HG02938 (cell line): ENCODE measurements around the gene PPP2R2C.

Experiments used
- ATAC-seq: cut with Tn5 transposase; IDR thresholded peaks from one replicate; pipeline ENCODE4 v1.9.1; 2021; ENCODE audit warnings: mild to moderate bottlenecking, moderate library complexity; ENCODE audit not compliant: unreplicated experiment

PPP2R2C gene

DNA sequence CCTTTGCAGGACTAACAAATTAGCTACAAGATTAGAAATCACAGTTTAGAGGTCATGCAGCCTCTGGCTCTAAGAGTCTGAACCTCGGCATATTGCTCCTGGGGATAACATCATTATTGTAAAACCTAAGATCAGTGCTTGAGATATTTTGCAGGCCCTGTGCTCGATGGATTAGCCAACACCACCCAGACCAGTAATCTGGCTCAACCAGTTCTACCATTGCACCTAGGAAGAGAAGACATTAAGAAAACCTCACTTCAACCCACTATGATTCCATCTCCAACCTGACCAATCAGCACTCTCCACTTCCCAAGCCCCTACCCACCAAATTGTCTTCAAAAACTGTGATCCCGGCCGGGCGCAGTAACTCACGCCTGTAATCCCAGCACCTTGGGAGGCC is 159.2 kb downstream of the PPP2R2C start:
- ATAC-seq: no peak

DNA sequence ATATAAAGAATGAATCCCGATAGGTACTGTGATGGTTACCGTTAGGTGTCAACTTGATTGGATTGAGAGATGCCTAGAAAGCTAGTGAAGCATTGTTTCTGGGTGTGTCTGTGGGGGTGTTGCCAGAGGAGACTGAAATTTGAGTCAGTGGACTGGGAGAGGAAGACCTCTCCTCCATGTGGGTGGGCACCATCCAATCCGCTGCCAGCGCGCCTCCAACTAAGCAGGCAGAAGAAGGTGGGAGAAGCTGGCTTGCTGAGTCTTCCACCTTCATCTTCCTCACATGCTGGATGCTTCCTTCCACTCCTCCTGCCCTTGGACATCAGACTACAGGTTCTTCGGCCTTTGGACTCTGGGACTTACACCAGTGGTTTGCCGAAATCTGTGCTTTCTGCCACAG is 162.6 kb downstream of the PPP2R2C start:
- no peak for ATAC-seq

DNA sequence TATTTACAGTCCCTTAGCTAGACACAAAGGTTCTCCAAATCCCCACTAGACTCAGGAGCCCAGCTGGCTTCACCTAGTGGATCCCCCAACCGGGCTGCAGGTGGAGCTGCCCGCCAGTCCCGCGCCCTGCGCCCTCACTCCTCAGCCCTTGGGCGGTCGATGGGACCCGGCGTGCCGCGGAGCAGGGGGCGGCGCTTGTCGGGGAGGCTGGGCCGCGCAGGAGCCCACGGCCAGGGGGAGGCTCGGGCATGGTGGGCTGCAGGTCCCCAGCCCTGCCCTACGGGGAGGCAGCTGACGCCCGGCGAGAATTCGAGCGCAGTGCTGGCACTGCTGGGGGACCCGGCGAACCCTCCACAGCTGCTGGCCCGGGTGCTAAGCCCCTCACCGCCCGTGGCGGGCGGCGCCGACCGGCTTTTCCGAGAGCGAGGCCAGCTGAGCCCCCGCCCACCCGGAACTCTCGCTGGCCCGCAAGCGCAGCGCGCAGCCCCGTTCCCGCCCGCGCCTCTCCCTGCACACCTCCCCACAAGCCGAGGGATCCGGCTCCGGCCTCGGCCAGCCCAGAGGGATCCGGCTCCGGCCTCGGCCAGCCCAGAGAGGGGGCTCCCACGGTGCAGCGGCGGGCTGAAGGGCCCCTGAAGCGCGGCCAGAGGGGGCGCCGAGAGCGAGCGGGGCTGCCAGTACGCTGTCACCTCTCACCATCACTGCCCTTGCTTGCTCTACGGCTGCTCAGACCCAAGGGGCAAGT is 163.3 kb downstream of the PPP2R2C start:
- no peak for ATAC-seq

DNA sequence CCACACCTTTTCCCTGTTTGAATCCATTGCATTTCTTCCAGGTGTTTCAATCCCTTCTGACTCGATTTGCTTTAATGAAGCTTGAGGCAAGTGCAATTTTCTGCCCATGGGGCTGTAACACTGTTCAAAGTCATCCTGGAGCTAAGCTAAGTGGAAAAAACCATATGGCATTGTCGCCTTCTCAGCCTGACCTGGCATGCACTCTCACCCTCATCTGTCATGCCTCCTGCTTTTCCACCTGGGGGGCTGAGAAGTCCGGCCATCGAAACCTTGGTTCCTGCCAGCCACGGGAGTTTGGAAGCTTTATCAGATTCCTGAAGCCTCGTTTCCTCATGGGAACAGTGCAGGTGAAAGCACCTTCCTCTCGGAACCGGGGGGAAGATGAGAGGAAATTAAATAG is 164.5 kb downstream of the PPP2R2C start:
- ATAC-seq: no peak

DNA sequence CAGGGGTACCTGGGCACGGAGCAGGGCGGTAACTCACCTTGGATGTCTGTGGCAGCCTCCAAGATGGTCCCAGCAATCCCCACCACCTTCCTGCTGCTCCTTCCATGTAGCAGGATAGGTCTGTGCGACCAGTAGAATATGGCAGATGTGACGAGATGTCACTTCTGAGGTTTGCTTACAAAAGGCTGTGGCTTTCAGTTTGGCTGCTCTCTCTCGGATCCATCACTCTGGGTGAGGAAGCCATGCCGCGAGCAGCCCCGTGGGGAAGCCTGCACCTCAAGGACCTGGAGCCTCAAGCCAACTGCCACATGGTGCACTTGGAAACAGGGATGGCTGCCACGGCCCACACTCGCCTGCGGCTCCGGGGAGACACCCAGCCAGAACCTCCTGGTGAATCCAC is 165.2 kb downstream of the PPP2R2C start:
- no peak for ATAC-seq

DNA sequence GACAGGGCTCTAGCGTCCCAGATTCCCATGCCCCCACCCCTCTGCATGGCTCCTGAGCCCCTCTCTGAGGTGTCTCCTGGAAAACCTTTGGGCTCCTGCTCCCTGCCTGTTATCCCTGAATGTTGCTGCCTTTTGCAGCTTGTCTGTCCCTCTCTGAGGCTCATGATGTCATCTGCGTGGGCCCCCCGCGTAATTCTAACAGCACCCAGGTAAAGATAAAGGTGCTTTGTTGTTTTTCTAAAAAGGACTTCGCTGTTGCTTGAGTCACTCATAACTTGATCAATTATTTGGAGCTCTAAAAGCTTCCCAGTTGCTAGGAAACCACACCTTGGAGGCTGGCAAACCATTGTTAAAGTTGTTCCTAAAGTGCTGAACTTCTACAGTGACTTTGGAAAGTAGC is 166.1 kb downstream of the PPP2R2C start:
- ATAC-seq: no peak

DNA sequence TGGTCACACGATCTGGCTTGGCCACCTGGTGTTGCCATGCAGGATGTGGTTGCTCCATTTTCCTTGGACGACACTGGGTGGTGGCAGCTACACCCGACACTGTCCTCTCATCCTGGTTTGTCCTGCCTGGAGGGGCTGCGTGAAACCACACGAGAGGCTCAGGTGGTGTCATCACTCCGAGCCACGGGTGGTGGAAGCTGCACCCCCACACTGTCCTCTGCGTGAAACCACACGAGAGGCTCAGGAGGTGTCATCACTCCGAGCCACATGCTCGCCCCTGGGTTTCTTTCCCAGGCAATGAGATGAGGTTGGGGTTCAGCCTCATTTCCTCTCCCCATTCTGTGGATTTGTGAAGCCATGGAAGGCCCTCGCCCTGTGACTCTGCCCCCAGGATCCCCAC is 168.5 kb downstream of the PPP2R2C start:
- no peak for ATAC-seq

DNA sequence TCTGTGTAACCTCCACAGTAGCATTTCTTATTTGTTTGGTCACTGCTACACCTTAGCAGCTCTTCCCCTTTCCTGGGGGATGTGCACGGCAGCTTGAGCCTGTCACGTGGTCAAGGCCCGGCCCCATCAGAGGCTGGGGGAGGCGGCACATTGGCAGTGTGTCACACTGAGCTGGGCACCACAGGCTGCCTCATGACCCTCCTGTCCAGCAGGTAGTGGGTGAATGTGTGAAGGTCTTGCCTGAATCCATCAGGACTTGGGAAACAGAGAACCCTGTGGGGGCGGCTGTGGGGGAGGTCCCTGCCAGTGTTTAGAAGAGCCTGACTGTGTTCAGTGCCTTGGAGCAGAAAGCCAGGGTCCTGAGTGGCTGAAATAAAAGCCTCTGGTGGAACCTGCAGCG is 169.5 kb downstream of the PPP2R2C start:
- no peak for ATAC-seq

DNA sequence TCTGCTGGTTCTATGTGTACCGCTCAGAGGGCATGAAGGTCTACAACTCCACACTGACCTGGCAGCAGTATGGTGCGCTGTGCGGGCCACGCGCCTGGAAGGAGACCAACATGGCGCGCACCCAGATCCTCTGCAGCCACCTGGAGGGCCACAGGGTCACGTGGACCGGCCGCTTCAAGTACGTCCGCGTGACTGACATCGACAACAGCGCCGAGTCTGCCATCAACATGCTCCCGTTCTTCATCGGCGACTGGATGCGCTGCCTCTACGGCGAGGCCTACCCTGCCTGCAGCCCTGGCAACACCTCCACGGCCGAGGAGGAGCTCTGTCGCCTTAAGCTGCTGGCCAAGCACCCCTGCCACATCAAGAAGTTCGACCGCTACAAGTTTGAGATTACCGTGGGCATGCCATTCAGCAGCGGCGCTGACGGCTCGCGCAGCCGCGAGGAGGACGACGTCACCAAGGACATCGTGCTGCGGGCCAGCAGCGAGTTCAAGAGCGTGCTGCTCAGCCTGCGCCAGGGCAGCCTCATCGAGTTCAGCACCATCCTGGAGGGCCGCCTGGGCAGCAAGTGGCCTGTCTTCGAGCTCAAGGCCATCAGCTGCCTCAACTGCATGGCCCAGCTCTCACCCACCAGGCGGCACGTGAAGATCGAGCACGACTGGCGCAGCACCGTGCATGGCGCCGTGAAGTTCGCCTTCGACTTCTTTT is 170.5 kb downstream of the PPP2R2C start:
- no peak for ATAC-seq

DNA sequence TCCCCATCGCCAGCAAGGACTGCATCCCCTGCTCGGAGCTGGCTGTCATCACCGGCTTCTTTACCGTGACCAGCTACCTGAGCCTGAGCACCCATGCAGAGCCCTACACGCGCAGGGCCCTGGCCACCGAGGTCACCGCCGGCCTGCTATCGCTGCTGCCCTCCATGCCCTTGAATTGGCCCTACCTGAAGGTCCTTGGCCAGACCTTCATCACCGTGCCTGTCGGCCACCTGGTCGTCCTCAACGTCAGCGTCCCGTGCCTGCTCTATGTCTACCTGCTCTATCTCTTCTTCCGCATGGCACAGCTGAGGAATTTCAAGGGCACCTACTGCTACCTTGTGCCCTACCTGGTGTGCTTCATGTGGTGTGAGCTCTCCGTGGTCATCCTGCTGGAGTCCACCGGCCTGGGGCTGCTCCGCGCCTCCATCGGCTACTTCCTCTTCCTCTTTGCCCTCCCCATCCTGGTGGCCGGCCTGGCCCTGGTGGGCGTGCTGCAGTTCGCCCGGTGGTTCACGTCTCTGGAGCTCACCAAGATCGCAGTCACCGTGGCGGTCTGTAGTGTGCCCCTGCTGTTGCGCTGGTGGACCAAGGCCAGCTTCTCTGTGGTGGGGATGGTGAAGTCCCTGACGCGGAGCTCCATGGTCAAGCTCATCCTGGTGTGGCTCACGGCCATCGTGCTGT is 171.2 kb downstream of the PPP2R2C start:
- ATAC-seq: no peak

DNA sequence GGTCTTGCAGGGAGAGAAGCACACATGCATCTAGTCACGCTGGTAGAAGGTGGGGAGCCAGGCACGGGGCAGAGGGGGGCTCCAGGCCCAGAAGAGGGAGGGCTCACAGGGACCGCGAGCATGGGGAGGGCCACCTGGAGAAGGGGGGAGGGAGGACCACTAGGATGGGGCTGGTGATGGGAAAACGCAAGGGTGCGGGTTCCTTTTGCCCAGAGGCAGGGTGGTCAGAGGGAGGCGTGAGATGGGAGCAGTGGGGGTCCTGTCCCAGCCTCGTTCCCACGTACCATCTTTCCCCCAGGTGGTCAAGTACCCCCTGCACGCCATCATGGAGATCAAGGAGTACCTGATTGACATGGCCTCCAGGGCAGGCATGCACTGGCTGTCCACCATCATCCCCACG is 172.1 kb downstream of the PPP2R2C start:
- no peak for ATAC-seq

DNA sequence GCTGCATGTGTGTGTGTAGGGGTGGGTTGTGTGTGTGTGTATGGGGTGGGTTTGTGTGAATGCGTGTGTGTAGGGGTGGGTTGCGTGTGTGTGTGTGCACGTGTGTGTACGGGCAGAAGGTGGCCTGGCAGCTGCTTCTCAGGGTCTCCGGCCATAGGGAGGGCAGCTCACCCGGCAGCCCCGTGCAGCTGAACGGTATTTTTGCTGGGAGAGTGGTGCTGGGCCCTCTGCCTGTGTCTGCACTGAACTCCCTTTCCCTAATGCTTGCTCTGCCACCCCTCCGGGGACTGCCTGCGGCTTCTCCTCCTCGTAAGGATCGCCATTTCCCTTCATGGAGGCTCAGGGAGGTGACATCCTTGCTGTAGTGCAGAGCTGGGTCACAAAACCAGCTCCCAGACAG is 172.5 kb downstream of the PPP2R2C start:
- no peak for ATAC-seq

DNA sequence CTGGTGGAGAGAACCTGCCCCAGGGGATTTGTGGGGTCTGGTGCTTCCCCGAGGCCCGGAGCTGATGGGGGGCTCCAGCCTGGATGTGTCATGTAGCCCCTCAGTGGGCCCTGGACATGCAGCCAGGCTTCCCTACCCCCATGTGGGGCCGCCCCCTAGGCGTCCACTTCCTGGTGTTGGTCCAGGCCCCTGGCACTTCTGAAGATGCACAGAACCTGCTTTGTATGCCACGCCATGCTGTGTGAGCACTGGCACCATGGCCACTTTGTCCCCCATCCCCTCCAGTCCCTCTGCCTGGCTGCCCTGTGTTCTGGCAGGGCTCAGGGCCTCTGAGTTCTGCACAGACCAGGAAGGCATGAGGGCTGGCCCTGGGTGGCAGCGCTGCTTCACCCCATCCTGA is 173.6 kb downstream of the PPP2R2C start:
- ATAC-seq: no peak

DNA sequence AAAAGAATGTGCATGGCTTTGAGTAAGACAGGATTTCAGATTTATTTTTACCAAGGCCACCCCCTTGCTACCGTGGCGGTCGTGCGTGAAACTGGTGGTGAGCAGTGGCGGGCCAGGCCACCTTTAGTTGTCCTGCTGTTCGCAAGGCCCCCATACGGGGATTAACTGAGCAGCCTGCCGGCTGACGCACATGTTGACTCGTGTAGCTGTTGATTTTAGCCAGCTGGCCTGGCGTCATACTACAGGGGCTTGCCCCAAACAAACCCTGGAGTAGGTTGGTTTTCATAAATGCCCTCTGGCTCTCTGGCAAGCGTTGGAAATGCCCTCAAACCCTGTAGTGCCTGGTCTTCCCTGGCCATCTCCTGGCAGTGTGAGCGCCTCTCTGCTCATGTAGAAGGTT is 174.4 kb downstream of the PPP2R2C start:
- no peak for ATAC-seq

DNA sequence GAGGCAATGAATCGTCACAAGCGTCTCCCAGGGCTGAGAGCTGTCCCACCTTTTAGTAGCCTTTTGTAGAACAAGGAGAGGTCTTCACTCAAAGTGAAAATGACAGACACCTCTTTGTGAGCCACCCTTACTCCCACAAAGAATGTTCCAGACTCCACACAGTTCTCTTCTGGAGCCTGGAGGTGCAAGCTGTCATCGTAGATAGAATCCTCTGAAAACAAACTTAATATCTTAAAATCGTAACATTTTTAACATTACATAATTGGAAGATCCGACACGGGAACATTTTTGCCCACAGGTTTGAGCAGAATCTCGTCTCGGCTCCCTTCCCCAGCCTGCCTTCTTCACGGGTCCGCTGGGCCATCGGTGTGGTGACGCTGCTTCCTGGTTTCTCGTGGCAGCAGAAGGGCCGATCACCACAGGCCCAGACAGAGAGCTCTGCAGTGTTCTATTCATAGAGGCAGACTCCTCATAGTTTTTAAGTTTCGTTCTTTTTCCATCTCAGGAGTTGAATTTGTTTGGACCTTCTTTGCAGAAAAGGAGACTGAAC is 175.1 kb downstream of the PPP2R2C start:
- no peak for ATAC-seq

DNA sequence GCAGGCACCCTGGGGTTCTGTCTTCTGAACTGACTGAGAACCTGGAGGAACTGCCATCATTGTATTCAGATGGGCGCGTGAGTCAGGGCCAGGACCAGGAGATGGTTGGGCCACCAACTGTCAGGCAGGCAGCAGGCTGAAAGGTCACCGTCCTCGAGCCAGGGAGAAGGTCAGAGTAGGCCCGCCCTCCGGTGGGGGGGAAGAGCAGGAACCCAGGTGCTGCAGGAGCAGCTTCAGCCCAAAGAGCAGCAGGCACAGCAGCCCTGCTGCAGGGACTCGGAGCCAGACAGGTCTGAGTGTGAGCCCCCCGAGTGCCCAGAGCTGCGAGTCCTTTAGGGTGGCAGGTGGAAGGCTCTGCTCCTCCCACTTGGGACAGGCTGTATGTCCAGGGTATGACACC is 176.4 kb downstream of the PPP2R2C start:
- no peak for ATAC-seq

DNA sequence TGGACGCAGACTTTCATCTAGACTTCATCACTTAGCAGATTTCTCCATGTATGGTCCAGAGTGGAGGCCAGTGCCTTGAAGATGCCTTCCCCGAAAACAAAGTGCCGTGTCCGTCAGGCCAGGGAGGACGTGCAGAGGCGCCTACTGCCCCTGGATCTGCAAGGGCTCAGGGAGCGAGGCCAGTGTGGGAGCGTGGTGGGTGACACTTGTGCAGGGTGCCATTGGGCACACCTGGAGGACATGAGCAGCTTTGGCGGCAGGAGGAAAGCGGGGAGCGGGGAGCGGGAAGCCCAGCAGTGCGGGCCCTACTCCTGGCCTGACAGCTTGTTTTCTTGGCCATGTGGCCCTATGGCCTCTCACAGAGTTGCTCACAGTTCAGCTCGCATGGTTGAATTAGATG is 176.9 kb downstream of the PPP2R2C start:
- no peak for ATAC-seq

DNA sequence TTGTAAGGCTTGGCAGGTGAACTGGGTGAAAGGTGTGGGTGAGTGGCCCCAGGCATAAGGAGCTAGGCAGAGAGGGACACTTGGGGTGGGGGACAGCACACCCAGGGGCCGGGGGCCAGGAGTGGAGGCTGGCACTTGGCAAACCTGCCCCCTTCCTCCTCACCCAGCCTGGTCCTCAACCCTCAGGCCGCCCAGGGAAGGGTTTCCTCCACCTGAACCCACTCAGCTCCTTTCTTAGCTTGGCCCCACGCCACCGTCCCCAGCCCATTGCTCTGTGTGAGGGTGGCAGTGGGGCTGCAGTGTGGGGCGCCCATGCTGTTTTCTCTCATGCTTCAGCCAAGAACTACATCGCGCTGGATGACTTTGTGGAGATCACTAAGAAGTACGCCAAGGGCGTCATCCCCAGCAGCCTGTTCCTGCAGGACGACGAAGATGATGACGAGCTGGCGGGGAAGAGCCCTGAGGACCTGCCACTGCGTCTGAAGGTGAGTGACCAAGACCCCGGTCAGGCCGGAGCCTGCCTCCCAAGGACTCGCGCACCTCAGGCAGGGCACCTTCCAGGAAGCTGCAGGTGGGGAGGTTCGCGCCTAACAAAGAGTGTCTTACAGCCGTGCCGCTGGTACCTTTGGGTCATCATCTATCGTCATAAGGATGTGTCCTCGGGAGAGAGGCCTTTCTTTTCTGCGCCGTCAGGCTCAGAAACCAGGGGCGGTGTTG is 177.6 kb downstream of the PPP2R2C start:
- no peak for ATAC-seq

DNA sequence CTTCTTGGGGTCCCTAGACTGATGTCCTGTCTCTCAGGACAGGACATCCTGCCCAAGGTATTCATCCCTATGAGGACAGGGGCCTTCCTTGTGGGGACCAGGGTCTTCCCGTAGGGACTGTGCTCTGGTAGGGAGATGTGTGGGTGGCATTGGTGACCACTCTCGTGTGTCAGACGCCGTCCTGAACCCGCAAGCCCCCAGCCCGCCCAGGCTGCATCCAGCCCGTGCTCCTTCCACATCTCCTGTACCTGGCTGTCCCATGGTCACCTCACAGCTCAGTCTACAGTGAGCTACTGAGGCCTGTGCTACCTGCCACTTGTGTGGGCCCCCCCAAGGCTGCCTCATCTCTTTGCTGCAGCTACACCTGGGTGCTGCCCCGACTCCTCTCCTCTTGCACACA is 178.8 kb downstream of the PPP2R2C start:
- no peak for ATAC-seq

DNA sequence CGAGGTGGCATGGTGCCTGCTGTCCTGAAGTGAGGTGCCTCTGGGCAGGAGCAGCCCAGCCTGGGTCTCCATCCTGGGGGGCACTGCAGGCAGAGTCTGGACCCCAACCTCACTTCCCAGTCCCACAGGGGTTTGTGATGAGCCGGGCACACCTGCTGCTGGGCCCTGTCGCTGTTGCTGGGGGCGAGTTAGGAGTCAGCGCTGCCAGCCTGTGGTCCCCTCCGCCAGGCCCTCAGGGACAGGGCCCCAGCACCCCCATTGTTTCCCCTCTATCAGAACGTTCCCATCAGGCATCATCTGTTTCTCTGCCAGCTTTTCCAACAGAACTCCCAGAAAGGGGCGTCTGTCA is 179.3 kb downstream of the PPP2R2C start:
- ATAC-seq: no peak

DNA sequence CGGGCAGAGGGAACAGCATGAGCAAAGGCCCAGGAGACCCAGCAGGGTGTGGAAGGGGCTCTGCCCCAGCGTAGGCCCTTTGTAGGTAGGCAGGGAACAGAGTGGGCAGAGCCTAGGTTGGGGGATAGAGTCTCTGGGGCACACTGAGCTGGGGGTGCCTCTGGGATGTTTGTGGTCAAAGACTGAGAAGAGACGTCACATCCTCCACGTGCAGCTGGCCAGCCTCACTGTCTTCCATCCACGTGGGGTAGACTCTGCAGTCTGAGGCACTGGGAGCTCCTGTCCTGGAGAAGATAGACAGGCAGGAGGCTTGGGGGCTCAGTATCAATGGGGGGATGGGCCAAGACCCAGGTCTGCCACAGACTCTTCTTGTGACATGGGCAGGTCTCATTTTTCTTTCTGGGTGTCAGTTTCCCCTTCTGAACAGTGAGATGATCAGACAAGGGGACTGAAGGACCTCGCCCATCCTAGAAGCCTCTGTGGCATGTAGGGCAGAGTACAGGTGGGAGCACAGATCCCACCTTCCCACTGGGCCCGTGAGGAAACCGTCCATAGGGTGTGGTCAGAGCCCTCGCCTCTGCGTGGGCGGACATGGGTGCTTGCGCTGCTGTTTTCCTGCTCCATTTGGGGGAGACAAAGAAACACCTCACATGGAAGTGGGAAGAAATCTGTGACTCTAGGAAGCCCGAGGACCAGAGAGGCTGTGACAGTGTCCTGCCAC is 179.9 kb downstream of the PPP2R2C start:
- no peak for ATAC-seq
